Amniotic stem cell (primary cell): ENCODE results near the gene PTPN11.
"Not testable (repeated sequence)": the region's sequence is repeated elsewhere in the genome, so short reads cannot be mapped to it uniquely, and the experiment has no call there.

Experiments
- DNase-seq: peaks from one replicate; lab custom pipeline; 2025; lab: John Stamatoyannopoulos, UW

The PTPN11 gene

GRCh38 chr12:112418608-112419296 lies at the start of gene PTPN11:
Gene PTPN11 (plus strand): TSS chr12:112418947. CDS start chr12:112419112, 165 bp downstream.
- DNase-seq = peak; percentile 67

- no peak for DNase-seq
These were observed 48.5 kb upstream of the PTPN11 start for GRCh38 chr12:112370199-112370598.

- no peak for DNase-seq
These were observed 47.8 kb upstream of the PTPN11 start for GRCh38 chr12:112370868-112371510.

DNA sequence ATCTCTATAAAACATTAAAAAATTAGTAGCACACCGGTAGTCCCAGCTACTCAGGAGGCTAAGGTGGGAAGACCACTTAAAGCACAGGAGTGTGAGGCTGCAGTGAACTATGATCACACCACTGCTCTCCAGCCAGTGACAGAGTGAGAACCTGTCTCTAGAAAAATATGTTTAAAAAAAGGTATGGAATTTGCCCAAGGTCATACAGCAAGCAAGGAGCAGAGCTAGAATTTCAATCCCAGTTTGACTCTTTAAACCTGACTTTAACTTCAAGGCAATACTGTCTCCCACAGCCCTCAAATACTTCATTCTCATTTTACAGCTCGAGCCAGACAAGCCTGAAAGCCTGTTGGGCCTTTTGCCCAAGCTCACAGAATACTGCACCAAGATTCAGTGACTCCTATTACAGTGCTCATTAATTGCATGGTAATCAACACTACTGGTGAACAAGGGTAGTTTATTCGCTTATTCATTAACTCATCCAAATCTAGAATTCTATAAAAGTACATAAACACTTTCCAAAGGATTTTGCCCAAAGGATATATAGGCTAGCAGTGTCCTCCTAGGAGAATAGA lies 44.5 kb upstream of the PTPN11 start:
- DNase-seq = no peak

GRCh38 chr12:112375105-112375504 lies 43.6 kb upstream of the PTPN11 start:
- no peak for DNase-seq

GRCh38 chr12:112380663-112381405 lies 37.9 kb upstream of the PTPN11 start:
- no peak for DNase-seq

GRCh38 chr12:112381406-112381882 lies 37.3 kb upstream of the PTPN11 start:
- DNase-seq = no peak

DNA sequence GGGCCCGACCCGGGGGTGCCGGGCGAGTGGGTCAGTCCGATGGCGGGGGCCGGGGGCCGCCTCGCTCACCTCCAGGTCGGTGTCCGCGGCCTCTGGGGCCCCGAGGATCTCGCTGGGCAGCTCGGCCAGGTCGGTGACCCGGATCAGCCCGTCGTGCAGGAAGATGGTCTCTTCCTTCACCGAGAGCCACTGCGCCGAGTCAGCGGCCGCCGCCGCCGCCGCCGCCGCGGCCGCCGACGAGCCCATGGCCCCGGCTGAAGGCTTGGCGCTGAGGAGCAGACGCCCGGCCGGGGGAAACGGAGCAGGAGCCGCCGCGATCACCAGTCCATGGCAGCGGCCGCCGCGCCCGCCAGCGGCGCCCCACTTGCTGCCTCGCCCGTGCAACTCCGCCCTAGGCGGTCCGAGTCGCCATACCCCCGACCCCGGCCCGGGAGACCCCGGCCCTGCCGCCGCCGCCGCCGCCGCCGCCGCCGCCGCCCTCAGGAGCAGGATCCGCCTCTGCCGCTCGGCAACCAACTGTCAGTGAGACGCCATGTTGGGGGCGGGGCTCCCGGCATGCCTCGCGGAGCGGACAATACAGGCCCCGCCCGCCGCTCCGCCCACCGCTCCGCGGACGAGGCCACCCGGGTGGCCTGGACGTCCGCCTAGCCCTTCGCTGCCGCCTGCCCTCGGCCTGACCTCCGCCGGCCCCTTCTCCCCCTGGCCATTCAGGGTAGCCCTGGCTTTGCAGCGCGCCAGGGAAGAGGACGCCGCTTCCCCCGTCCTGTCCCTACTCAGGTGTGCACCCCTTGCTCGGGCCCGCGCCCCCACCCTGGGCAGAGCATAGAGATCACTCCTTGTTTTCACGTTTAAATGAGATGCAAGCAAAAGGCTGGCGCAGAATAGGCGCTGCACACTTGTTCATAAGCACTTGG lies 36.6 kb upstream of the PTPN11 start, which contains the start of gene HECTD4:
Gene HECTD4 (minus strand): TSS at position 549 of the 914 bp plus-strand sequence. CDS start 303 bp downstream, at position 246.
- DNase-seq = peak; percentile 73

- DNase-seq = no peak
These were observed 35.9 kb upstream of the PTPN11 start for GRCh38 chr12:112382866-112383265.

DNA sequence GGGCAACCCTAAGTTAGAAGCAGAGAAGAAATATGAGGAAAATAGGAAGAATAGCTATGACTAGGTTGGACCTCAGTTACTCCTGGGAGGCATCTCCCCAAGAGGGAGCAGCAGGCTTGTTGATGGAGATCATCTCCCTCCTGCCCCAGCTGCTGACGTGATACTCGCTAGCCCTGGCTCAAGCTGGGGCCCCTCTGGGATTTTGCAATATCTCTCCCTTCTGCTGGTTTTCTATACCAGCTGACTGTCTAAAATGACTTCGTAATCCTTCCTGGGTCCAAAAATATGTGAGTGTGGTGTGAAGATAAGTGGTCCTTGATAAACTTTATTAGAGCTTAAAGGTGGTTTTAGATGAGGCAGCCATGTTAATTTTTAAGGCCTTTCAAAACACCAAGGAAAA lies 32.0 kb upstream of the PTPN11 start:
- no peak for DNase-seq

GRCh38 chr12:112389228-112389627 lies 29.5 kb upstream of the PTPN11 start:
- DNase-seq = no peak

GRCh38 chr12:112389922-112390654 lies 28.7 kb upstream of the PTPN11 start:
- not testable (repeated sequence) for DNase-seq

GRCh38 chr12:112393328-112393727 lies 25.4 kb upstream of the PTPN11 start:
- DNase-seq = no peak

DNA sequence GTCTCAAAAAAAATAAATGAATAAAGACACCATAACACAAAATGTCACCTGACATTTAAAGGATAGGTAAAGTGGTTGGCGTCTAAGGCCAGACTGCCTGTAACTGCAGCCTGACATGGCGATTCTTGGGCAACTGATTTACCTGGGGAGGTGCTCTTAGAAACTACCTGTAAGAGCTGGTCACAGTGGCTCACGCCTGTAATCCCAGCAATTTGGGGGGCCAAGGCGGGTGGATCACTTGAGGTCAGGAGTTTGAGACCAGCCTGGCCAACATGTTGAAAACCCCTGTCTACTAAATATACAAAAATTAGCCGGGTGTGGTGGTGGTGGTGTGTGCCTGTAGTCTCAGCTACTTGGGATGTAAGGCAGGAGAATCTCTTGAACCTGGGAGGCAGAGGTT lies 17.7 kb upstream of the PTPN11 start:
- DNase-seq = no peak

DNA sequence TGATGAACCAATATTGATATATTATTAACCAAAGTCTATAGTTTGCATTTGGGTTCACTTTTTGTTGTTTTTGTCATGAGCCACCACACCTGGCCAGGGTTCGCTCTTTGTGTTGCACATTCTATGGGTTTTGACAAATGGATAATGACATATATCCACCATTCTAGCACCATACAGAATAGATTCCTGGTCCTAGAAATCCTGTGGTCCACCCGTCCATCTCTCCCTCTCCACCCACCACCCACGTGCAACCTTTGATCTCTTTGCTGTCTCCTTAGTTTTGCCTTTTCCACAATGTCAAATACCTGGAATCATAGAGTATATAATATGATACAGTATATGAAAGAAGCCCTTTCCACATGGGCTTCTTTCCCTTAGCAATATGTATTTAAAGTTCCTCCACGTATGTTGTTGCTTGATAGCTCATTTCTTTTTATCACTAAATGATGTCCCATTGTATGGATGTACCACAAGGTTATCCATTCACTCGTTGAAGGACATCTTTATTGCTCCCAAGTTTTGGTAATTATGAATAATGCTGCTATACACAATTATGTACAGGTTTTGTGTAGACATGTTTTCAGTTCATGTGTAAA lies 16.7 kb upstream of the PTPN11 start:
- no peak for DNase-seq

- no peak for DNase-seq
These were observed 11.9 kb upstream of the PTPN11 start for GRCh38 chr12:112406519-112407488.

- not testable (repeated sequence) for DNase-seq
These were observed 11.1 kb upstream of the PTPN11 start for GRCh38 chr12:112407683-112408082.

DNA sequence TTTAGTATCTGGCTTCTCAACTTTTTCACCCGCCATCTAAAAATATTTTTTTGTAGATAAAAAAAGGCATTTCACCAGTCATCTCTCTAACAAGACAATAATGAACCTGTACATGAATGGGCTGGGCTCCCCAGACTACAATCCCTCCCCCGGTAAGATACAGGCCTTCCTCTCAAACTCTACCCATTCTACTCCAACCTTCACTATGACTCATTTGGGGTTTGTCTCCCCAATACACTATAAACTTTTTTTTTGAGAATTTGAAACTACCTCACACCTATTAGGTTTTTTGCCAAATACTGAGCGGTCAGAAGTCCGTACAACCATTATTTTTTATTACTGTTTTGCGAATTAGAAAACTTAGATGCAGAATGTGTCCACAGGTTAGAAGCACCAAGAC lies 10.1 kb upstream of the PTPN11 start:
- DNase-seq = no peak
